Large intestine (tissue), 3 donors: ENCODE data around the gene MRPS24. TPM values are rescaled to one million over a fixed set of nuclear protein-coding genes. Genes with fewer than 3 reads are reported as not detected.
A peak's percentile ranks its signal among the peaks of the same experiment; 100 is the strongest.
"Not testable (repeated sequence)": the region's sequence is repeated elsewhere in the genome, so short reads cannot be mapped to it uniquely, and the experiment has no call there.

Experiments used
- DNase-seq, 2 donors: peaks; one replicate each; pipeline versions ENCODE4 v3.0.0 to v3.0.0-alpha.2; 2013
- H3K27ac ChIP-seq: one replicate; pipeline ENCODE4 v1.5.1; 2013; ENCODE audit warnings: low read length
- H3K27me3 ChIP-seq: 2 replicates; pipeline ENCODE4 v1.6.1; 2013; ENCODE audit warnings: low read length; ENCODE audit not compliant: control insufficient read depth, insufficient read depth
- H3K36me3 ChIP-seq: 2 replicates; pipeline ENCODE4 v1.6.1; 2013; ENCODE audit warnings: low read length; ENCODE audit not compliant: control insufficient read depth, insufficient read depth
- H3K4me1 ChIP-seq: one replicate; pipeline ENCODE4 v1.6.1; 2013; ENCODE audit warnings: low read length; ENCODE audit not compliant: control insufficient read depth, insufficient read depth
- H3K4me3 ChIP-seq: one replicate; pipeline ENCODE4 v1.5.1; 2013; ENCODE audit warnings: low read length
- H3K9me3 ChIP-seq: one replicate; pipeline ENCODE4 v1.6.1; 2013; ENCODE audit warnings: mild to moderate bottlenecking, low read depth, low read length, moderate library complexity; ENCODE audit not compliant: control insufficient read depth
- WGBS: methylation state at CpG from one replicate; pipeline ENCODE4 v1.1.5; 2013; ENCODE audit warnings: low lambda C conversion rate; ENCODE audit not compliant: insufficient coverage; 5-methylcytosine and 5-hydroxymethylcytosine counted together
- polyA plus RNA-seq: library from polyadenylated mRNA; unstranded; fragments of 120-200 nt; gene quantifications from one replicate; pipeline ENCODE4 v1.2.1, GENCODE V29; 2013

Gene MRPS24
- polyA plus RNA-seq, 1 donor: 83.9 TPM

DNA sequence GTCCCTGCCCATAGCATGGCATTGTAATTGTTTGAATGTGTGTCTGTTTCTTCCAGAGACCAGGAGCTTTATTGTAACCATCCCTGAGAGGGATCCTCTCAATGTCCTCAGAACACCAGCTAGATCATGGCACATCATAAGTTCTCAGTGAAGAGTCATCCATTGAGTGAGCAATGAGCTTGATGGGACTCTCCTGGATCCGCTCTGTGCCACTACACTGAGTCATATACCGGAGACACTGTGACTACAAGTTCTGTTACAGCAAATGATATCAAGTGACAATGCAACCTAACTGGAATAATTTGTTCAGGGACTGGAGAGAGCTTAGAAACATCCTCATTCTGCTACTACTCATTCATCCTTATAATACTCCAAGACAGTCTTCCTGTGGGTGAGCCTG, 25.1 kb downstream of the MRPS24 start:
- no peaks in the 10 kb centered on the region for H3K9me3 ChIP-seq
- H3K27me3 ChIP-seq: peaks cover 2% of the 10 kb centered on the region
- no peak overlapping the region for H3K4me3 ChIP-seq
- no peak overlapping the region for H3K27ac ChIP-seq
- H3K36me3 ChIP-seq: no peaks in the 10 kb centered on the region
- H3K4me1 ChIP-seq: no peaks in the 10 kb centered on the region
- WGBS: no CpG with 5 or more reads among the region's 2 CpGs
- DNase-seq: no peak

DNA sequence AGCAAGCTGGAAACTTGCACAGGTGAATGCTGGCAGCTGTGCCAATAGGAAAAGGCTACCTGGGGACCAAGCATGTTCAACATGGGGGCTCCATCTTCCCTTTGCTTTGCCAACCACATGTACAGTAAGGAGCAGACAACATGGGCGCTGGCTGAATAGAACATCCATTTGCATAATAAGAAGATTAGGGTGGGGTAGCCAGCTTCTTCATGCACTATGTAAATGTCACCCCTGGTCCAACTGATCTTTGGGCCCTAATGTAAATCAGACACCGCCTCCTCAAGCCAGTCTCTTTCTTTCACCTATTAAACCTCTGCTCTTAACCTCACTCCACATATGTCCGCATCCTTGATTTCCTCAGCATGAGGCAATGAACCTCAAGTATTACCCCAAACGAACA, 26.0 kb downstream of the MRPS24 start:
- Histone ChIP-seq H3K4me1 (peaks cover 4% of the 10 kb centered on the region), H3K27me3 (peaks cover 2% of the 10 kb centered on the region), H3K4me3 (no peak overlapping the region), H3K9me3 (no peaks in the 10 kb centered on the region), H3K27ac (no peak overlapping the region), H3K36me3 (no peaks in the 10 kb centered on the region)
- WGBS: 90% methylated on average over 2 of the region's 4 CpGs
- no peak for DNase-seq

DNA sequence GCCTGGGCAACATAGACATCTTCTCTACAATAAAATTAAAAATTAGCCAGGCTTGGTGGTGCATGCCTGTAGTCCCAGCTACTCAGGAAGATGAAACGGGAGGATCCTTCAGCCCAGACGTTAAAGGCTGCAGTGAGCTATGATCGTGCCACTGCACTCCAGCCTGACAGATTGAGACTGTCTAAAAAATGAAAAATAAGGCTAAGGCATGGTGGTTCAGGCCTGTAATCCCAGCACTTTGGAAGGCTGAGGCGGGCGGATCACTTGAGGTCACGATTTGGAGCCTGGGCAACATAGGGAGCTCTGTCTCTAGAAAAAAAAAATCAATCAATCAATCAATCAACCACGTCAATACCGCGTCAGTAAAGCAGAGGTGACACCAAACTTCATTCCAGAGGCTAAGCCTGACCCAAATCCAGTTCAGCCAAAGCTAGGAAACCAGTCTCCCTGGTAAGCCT, 31.1 kb downstream of the MRPS24 start:
- Histone ChIP-seq H3K27ac (no peak overlapping the region), H3K4me3 (no peak overlapping the region), H3K9me3 (no peaks in the 10 kb centered on the region), H3K36me3 (no peaks in the 10 kb centered on the region), H3K4me1 (peaks cover 4% of the 10 kb centered on the region), H3K27me3 (peaks cover 2% of the 10 kb centered on the region)
- WGBS: no CpG with 5 or more reads among the region's 9 CpGs
- no peak for DNase-seq

DNA sequence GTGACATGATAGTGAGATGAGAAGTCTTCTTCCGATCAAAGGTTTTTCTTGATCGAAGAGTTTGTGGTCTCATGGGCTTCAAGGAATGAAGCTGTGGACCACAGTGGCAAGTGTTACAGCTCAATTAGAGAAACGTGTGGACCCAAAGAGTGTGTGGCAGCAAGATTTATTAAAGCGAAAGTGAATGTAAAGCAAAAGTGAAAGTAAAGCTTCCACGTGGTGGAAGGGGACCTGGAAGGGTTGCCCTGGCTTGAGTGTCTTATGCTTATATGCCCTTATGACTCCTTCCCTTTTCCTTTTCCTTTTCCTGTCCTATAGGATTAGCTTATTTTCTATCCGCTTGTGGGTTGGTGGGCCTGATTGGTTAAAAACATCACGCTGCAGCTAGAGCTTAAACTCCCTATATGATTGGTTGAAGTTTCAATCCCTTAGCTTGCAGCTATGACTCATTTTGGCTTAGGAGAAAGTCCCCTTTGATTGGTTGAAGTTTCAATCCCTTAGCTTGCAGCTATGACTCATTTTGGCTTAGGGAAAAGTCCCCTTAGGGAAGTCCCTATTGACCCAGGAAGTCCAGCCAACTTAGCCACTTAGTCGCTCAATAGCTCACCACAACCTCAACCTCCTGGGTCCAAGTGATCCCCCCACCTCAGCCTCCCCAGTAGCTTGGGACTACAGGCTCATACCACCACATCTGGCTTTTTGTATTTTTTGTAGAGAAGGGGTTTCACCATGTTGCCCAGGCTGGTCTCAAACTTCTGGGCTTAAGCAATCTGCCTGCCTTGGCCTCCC, 34.7 kb downstream of the MRPS24 start:
- H3K9me3 ChIP-seq: peaks cover 2% of the 10 kb centered on the region
- no peak overlapping the region for H3K4me3 ChIP-seq
- 100% methylated on average over 1 of the region's 8 CpGs for WGBS
- H3K27me3 ChIP-seq: no peaks in the 10 kb centered on the region
- H3K36me3 ChIP-seq: no peaks in the 10 kb centered on the region
- peak in 1 of 2 donors; percentile 49 for DNase-seq
- no peak overlapping the region for H3K27ac ChIP-seq
- peaks cover 4% of the 10 kb centered on the region for H3K4me1 ChIP-seq

DNA sequence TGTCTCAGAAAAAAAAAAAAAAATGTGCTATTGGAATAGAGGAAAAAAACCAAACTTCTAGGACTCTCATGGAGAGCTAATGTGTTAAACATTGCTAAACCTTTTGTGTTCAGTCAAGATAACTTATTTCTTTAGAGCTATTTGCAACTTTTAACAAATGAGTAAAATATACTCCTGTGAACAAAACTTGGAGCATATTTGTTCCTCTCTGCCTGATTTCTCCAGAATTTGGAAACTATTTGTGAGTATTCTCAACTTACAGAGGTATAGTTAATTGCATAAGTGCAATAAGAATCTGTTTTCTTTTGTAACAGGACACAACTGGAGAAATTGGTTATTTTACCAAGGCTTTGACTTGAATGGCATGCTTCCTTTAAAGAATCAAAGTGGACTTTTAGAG, 38.4 kb downstream of the MRPS24 start:
- not testable (repeated sequence) for H3K27me3 ChIP-seq, H3K4me3 ChIP-seq, H3K27ac ChIP-seq, H3K36me3 ChIP-seq, DNase-seq, H3K9me3 ChIP-seq, H3K4me1 ChIP-seq

DNA sequence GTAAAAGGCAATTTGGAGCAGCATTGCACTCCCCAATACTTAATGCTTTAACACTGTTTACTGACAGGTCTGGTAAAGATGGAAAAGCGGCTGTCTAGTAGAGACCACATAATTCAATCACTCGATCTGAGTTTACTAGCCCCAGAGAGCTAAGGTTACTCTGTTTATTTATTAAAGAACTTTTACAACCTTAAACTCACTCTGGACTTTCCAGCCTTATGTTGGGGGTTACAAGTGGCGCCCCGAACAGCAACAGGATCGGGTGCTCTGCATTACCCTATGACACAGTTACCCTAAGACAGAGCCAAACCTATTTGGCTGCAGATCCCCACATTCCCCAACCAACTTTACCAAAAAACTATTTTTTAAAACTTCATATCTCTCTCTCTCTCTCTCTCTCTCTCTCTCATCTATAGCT, 43.9 kb downstream of the MRPS24 start:
- DNase-seq: peak in 1 of 2 donors; percentile 18
- Histone ChIP-seq H3K36me3 (no peaks in the 10 kb centered on the region), H3K27me3 (no peaks in the 10 kb centered on the region), H3K27ac (no peak overlapping the region), H3K4me1 (peaks cover 14% of the 10 kb centered on the region), H3K4me3 (no peak overlapping the region), H3K9me3 (no peaks in the 10 kb centered on the region)
- no CpG with 5 or more reads among the region's 5 CpGs for WGBS

DNA sequence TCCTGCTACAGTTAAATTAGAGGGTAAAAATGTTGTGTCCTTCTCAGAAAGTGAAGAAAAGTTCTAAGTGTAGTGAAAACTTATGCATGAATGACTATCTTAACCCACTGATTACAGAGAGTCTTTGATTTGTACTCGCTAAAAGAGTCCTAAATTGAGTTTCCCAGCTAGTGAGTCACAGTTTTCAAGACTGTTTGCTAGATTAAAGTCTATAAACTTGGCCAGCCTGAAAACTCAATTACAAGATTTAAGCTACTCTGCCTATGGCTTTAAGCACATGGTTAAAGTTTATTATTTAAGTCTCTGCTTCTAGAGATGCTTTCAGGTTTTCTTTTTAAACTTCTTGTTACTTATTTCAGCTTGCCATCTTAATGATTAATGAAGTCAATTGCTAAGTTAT, 44.4 kb downstream of the MRPS24 start:
- DNase-seq: peak in 1 of 2 donors; percentile 17
- H3K27ac ChIP-seq: no peak overlapping the region

DNA sequence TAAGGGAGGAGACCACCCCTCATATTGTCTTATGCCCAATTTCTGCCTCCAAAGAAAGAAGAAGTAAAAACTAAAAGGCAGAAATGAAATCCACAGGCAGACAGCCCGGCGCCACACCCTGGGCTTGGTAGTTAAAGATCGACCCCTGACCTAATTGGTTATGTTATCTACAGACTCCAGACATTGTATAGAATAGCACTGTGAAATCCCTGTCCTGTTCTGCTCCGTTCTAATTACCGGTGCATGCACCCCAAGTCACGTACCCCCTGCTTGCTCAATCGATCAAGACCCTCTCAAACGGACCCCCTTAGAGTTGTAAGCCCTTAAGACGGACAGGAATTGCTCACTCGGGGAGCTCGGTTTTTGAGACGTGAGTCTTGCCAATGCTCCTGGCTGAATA, 44.8 kb downstream of the MRPS24 start:
- H3K36me3 ChIP-seq: not testable (repeated sequence)

More for the DNA sequence above, 44.4 kb downstream of the MRPS24 start:
- WGBS: no CpG with 5 or more reads among the region's 1 CpG
- no peaks in the 10 kb centered on the region for H3K27me3 ChIP-seq
- H3K36me3 ChIP-seq: no peaks in the 10 kb centered on the region
- no peaks in the 10 kb centered on the region for H3K9me3 ChIP-seq
- H3K4me1 ChIP-seq: peaks cover 14% of the 10 kb centered on the region
- H3K4me3 ChIP-seq: no peak overlapping the region

DNA sequence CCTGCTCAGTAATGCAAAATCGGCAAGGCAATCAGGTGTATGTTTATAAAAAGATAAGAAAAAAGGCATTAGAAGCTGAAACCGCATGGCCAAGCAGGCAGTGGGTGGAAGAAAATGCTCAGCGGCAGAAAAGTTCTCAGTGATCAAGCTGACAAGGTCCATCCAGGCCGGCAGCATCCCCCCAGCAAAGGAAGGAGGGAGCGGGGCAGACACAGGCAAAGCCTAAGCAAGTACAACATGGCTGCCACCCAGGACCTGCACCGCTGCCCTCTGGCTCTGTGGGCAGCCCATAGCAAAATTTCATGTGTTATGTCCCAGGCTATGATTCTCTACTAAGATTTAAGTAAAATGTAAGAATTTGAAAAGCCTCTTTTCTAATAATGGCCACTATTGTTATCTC, 45.4 kb downstream of the MRPS24 start:
- Histone ChIP-seq H3K27me3 (no peaks in the 10 kb centered on the region), H3K36me3 (no peaks in the 10 kb centered on the region), H3K4me1 (peaks cover 14% of the 10 kb centered on the region), H3K9me3 (no peaks in the 10 kb centered on the region), H3K27ac (no peak overlapping the region), H3K4me3 (no peak overlapping the region)
- DNase-seq: no peak
- WGBS: no CpG with 5 or more reads among the region's 6 CpGs

More for the DNA sequence above, 44.8 kb downstream of the MRPS24 start:
- DNase-seq: peak in 1 of 2 donors; percentile 41
- H3K27me3 ChIP-seq, H3K4me3 ChIP-seq, H3K9me3 ChIP-seq, H3K27ac ChIP-seq: not testable (repeated sequence)
- WGBS: no CpG with 5 or more reads among the region's 12 CpGs
- H3K4me1 ChIP-seq: peaks cover 14% of the 10 kb centered on the region

DNA sequence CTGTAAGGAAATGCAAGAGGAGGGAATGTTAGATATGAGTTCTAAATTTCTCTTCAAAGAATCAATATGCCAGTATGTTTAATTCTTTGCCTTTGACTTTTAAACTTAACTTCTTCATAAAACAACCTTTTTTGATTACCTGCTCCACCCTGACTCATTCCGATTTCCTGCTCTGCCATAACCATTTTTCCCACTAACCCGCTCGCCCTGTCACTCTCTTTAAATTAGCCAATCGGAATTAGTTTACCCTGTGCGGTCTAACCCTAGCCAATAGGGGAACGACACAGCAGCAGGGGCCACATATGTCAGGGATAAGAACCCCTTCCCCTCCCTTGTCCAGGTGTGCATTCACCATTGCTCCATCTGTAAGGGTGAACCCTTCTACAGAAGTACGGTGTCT, 45.9 kb downstream of the MRPS24 start:
- not testable (repeated sequence) for DNase-seq, H3K9me3 ChIP-seq, H3K4me3 ChIP-seq, H3K27ac ChIP-seq, H3K36me3 ChIP-seq, H3K27me3 ChIP-seq
- H3K4me1 ChIP-seq: peaks cover 14% of the 10 kb centered on the region
- 100% methylated on average over 1 of the region's 7 CpGs for WGBS
